Breast epithelium (tissue), 4 donors: ENCODE data around the gene DDX31. TPM values are rescaled to one million over a fixed set of nuclear protein-coding genes. Genes with fewer than 3 reads are reported as not detected.

Source experiments
- DNase-seq, 2 donors: peaks; one replicate each; pipeline ENCODE4 v3.0.0-alpha.2; 2019; ENCODE audit warnings: low spot score in 2 of 2
- H3K27ac ChIP-seq, 2 donors: fragments of 200-600 bp; sonication (generic) in 1 of 2; one replicate each; pipeline ENCODE4 v1.5.1; 2016 to 2019; ENCODE audit warnings: mild to moderate bottlenecking in 1 of 2
- H3K27me3 ChIP-seq, 2 donors: fragments of 200-600 bp; sonication (generic) in 1 of 2; one replicate each; pipeline versions ENCODE4 v1.5.1 to v1.6.0; 2017 to 2019; ENCODE audit warnings: control low read depth in 1 of 2, mild to moderate bottlenecking in 1 of 2
- H3K36me3 ChIP-seq: fragments of 200-600 bp; one replicate; pipeline ENCODE4 v1.5.1; 2019
- H3K4me1 ChIP-seq, 2 donors: fragments of 200-600 bp; sonication (generic); one replicate each; pipeline ENCODE4 v1.5.1; 2016 to 2019; ENCODE audit warnings: control low read depth in 1 of 2
- H3K4me3 ChIP-seq, 3 donors: fragments of 200-600 bp; sonication (generic); 1 replicate in 2 of 3; 2 replicates in 1 of 3; pipeline ENCODE4 v1.5.1; 2016 to 2019; ENCODE audit warnings: mild to moderate bottlenecking in 3 of 3, moderate library complexity in 2 of 3
- H3K9me3 ChIP-seq, 2 donors: fragments of 200-600 bp; sonication (generic) in 1 of 2; one replicate each; pipeline ENCODE4 v1.5.1; 2016 to 2019; ENCODE audit warnings: control low read depth in 1 of 2
- POLR2A ChIP-seq: fragments of 450-650 bp; IDR thresholded peaks from one replicate; pipeline ENCODE4 v1.6.1; 2016; ENCODE audit warnings: antibody characterized with exemption, mild to moderate bottlenecking, moderate library complexity
- POLR2AphosphoS5 ChIP-seq, 3 donors: sonication (generic); formaldehyde crosslinking; IDR thresholded peaks; one replicate each; pipeline ENCODE4 v1.6.1; 2017; ENCODE audit warnings: antibody characterized with exemption in 3 of 3
- intact Hi-C: fragments of 100-400 bp; cut with DNase I; formaldehyde crosslinking; loops from one replicate; pipeline ENCODE4 v1.15.1; 2023; ENCODE audit warnings: low total_unique reads
- total RNA-seq, 3 donors: library from RNA; depleted of rRNA; stranded (reverse); fragments of >200 nt; gene quantifications; one replicate each; pipeline ENCODE4 v1.1.0, GENCODE V29; 2016
- TF ChIP-seq, protein P1 (sequence below), 3 donors: fragments of 450-650 bp; IDR thresholded peaks; one replicate each; pipeline ENCODE4 v1.5.1; 2016 to 2017; ENCODE audit warnings: antibody characterized with exemption in 3 of 3, mild to moderate bottlenecking in 3 of 3, moderate library complexity in 3 of 3

DDX31 gene
- total RNA-seq, 3 donors from 2014 or later: 10.2 to 23.6 (median 19.0) TPM

- Histone ChIP-seq H3K36me3 (no peaks in the 10 kb centered on the region), H3K4me1 (no peaks in the 10 kb centered on the region), H3K27ac (no peak overlapping the region), H3K4me3 (no peak overlapping the region), H3K9me3 (no peaks in the 10 kb centered on the region), H3K27me3 (peaks cover 15 to 53% of the 10 kb centered on the region in 2 donors)
- TF ChIP-seq, protein P1, sequence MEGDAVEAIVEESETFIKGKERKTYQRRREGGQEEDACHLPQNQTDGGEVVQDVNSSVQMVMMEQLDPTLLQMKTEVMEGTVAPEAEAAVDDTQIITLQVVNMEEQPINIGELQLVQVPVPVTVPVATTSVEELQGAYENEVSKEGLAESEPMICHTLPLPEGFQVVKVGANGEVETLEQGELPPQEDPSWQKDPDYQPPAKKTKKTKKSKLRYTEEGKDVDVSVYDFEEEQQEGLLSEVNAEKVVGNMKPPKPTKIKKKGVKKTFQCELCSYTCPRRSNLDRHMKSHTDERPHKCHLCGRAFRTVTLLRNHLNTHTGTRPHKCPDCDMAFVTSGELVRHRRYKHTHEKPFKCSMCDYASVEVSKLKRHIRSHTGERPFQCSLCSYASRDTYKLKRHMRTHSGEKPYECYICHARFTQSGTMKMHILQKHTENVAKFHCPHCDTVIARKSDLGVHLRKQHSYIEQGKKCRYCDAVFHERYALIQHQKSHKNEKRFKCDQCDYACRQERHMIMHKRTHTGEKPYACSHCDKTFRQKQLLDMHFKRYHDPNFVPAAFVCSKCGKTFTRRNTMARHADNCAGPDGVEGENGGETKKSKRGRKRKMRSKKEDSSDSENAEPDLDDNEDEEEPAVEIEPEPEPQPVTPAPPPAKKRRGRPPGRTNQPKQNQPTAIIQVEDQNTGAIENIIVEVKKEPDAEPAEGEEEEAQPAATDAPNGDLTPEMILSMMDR (IDR thresholded peaks at IDR 0.05): no peak
- no peak for TF ChIP-seq POLR2A
- no peak for TF ChIP-seq POLR2AphosphoS5 (IDR thresholded peaks at IDR 0.05)
- intact Hi-C loops: no loop called here
- DNase-seq: no peak
These were observed 78.5 kb downstream of the DDX31 start for GRCh38 chr9:132591244-132591643.

- Histone ChIP-seq H3K27ac (no peak overlapping the region), H3K27me3 (peaks cover 15 to 60% of the 10 kb centered on the region in 2 donors), H3K36me3 (no peaks in the 10 kb centered on the region), H3K4me3 (no peak overlapping the region), H3K4me1 (no peaks in the 10 kb centered on the region), H3K9me3 (no peaks in the 10 kb centered on the region)
- DNase-seq: no peak
- intact Hi-C loops: no loop called here
- TF ChIP-seq, protein P1 (IDR thresholded peaks at IDR 0.05): no peak
- TF ChIP-seq POLR2A (no peak), POLR2AphosphoS5 (IDR thresholded peaks at IDR 0.05) (no peak)
These were observed 79.2 kb downstream of the DDX31 start for GRCh38 chr9:132590318-132591182.

DNA sequence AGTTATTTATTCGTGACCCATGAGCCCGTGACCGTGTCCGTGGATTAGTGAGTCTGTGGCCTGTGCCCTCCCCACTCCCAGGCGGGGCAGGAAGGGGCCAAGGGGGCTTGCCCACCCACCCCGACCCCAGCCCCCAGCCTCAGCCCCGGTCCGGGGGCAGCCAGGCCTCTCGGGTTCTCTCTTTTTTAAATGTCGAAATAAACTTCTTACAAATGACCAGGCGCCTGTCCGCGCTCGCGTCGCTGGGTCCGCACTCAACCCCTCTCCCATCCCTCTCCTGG, 79.8 kb downstream of the DDX31 start:
- Histone ChIP-seq H3K9me3 (no peaks in the 10 kb centered on the region), H3K36me3 (no peaks in the 10 kb centered on the region), H3K27ac (no peak overlapping the region), H3K4me3 (peak overlapping the region in 1 of 3 donors; percentile 25), H3K4me1 (no peaks in the 10 kb centered on the region), H3K27me3 (peaks cover 15 to 66% of the 10 kb centered on the region in 2 donors)
- intact Hi-C loops: no loop called here
- TF ChIP-seq POLR2AphosphoS5 (IDR thresholded peaks at IDR 0.05) (no peak), POLR2A (no peak)
- TF ChIP-seq, protein P1 (IDR thresholded peaks at IDR 0.05): no peak
- DNase-seq: no peak

DNA sequence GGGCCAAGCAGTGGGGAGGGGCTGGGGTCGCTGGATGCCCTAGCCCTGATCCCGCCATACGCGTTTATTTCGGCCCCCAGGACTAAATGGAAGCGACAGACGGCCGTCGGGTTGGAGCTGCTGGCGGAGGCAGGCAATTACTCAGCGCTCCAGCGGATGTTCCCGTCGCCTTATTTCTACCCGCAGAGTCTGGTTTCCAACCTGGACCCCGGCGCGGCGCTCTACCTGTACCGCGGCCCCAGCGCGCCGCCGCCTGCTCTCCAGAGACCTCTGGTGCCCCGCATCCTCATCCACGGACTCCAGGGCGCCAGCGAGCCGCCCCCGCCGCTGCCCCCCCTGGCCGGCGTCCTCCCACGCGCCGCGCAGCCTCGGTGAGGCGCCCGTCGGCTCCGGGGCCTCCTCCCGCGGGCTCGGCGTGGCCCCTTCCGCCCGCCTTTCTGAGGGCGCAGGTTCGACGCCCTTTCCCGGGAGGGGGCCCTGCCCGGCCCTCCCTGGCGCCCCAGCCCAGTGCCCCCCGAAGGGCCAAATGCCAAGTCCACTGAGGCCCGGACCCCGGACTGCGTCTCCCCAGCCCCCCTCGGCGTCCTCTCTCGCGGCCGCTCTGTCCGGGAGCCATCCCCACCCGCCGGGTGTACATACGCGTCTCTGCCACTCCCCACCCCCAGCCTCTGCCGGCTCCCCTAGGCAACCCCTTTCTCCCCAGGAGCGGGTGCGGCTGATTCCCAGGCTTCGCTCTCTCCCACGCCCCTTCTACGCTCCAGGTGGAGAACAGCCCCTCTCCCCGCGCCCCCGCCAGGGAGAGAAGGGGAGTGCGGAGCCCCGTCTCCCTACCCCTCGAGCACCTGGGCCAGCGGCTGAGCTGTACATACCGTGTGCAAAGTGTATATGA, 80.4 kb downstream of the DDX31 start:
- DNase-seq: no peak
- no peak for TF ChIP-seq POLR2A
- H3K36me3 ChIP-seq: no peaks in the 10 kb centered on the region
- no peaks in the 10 kb centered on the region for H3K9me3 ChIP-seq
- H3K4me3 ChIP-seq: peak overlapping the region in 1 of 3 donors; percentile 25
- no peak overlapping the region for H3K27ac ChIP-seq
- peaks cover 15 to 72% of the 10 kb centered on the region in 2 donors for H3K27me3 ChIP-seq
- H3K4me1 ChIP-seq: no peaks in the 10 kb centered on the region
- intact Hi-C loops: no loop called here

DNA sequence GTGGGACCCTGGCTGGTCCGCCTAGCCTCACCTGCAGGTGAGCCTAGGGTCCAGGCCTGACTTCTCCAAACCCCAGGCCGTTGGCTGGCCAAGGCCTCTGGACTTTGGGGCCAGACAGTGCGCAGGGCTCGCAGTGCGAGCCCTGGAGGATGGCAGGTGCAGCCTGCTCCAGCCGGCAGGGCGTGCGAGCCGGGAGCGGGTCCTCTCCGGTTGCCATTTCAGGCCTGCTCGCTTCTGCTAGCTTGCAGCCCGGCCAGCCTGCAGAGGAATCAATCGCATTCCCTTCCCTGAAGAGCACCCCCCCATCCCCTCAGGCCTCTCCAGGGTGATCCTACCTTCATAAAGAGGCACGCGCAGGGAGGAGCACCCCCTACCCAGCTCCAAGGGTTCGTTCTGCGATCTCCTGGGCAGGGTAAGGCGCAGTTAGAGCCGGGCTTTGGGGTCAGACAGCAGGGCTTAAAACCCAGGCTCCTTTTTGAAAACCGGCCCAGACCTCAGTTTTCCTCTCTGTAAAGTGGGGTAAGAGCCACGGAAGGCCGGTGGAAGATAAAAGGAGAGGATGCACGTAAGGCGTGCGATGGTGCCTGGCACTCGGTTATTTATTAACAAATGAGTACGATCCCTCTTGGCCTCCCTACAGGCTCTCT, 81.2 kb downstream of the DDX31 start:
- Histone ChIP-seq H3K4me1 (no peaks in the 10 kb centered on the region), H3K27ac (no peak overlapping the region), H3K36me3 (no peaks in the 10 kb centered on the region), H3K9me3 (no peaks in the 10 kb centered on the region), H3K27me3 (peaks cover 18 to 80% of the 10 kb centered on the region in 2 donors), H3K4me3 (no peak overlapping the region)
- intact Hi-C loops: no loop called here
- no peak for DNase-seq
- TF ChIP-seq, protein P1 (IDR thresholded peaks at IDR 0.05): no peak
- no peak for TF ChIP-seq POLR2A
- TF ChIP-seq POLR2AphosphoS5 (IDR thresholded peaks at IDR 0.05): no peak
